K562 (cell line): ENCODE data around the gene INSR. TPM values are rescaled to one million over a fixed set of nuclear protein-coding genes. Genes with fewer than 3 reads are reported as not detected.

Source experiments
- ARNT ChIP-seq, 2 experiments: fragments of 450-650 bp; IDR thresholded peaks; 2 replicates each; pipeline ENCODE4 v1.6.1; 2016; ENCODE audit warnings: mild to moderate bottlenecking in 1 of 2
- ELK1 ChIP-seq: sonication (generic); formaldehyde crosslinking; IDR thresholded peaks from 2 replicates; pipeline ENCODE4 v1.8.1; 2022; ENCODE audit warnings: missing genetic modification reagents
- HDGF ChIP-seq: fragments of 450-650 bp; IDR thresholded peaks from 2 replicates; pipeline ENCODE4 v1.6.1; 2016
- HEY1 ChIP-seq: fragments of 250-450 bp; sonication (Bioruptor Pico); IDR thresholded peaks from 2 replicates; pipeline ENCODE4 v1.5.0; 2020; ENCODE audit warnings: mild to moderate bottlenecking, moderate library complexity, borderline replicate concordance
- JUND ChIP-seq, 2 experiments: IDR thresholded peaks; 2 replicates in 1 of 2; 3 replicates in 1 of 2; pipeline ENCODE4 v1.6.1; 2011; ENCODE audit warnings: borderline replicate concordance in 2 of 2, low read depth in 2 of 2, low read length in 2 of 2, improper control_type of control experiment in 1 of 2, missing biosample characterization in 1 of 2, missing genetic modification characterization in 1 of 2, missing genetic modification reagents in 1 of 2
- MGA ChIP-seq: fragments of 450-650 bp; IDR thresholded peaks from 2 replicates; pipeline ENCODE4 v1.6.1; 2016; ENCODE audit warnings: mild to moderate bottlenecking, moderate library complexity
- MLX ChIP-seq, 2 experiments: fragments of 450-650 bp in 1 of 2; sonication (generic) in 1 of 2; formaldehyde crosslinking; conservative IDR thresholded peaks; 2 replicates each; pipeline versions ENCODE4 v1.4.0 to v1.8.1; 2020 to 2022; ENCODE audit warnings: mild to moderate bottlenecking in 1 of 2, missing genetic modification reagents in 1 of 2
- NUFIP1 ChIP-seq: fragments of 450-650 bp; IDR thresholded peaks from 2 replicates; pipeline ENCODE4 v1.6.1; 2018; ENCODE audit not compliant: partially characterized antibody
- SMC3 ChIP-seq: conservative IDR thresholded peaks from 2 replicates; pipeline ENCODE4 v1.6.1; 2011; ENCODE audit warnings: low read depth, low read length, improper control_type of control experiment; ENCODE audit not compliant: insufficient read depth
- ZEB2 ChIP-seq: fragments of 450-650 bp; IDR thresholded peaks from 2 replicates; pipeline ENCODE4 v1.6.1; 2016
- ZNF57 ChIP-seq: fragments of 450-650 bp; formaldehyde crosslinking; IDR thresholded peaks from 2 replicates; pipeline ENCODE4 v1.4.0; 2020; ENCODE audit warnings: mild to moderate bottlenecking, moderate library complexity
- ZNF780A ChIP-seq: fragments of 250-450 bp; sonication (Bioruptor Pico); IDR thresholded peaks from 2 replicates; pipeline ENCODE4 v1.5.0; 2021; ENCODE audit warnings: mild to moderate bottlenecking
- polyA plus RNA-seq, 8 experiments: library from polyadenylated mRNA; depleted of rRNA in 4 of 8; stranded (reverse) in 5 of 8; unstranded in 3 of 8; fragments of >200 nt; fragmentation: Nextera tagmentation in 2 of 8; fragmentation: Illumina TruSeq in 1 of 8; extraction: Ambion mirVana in 2 of 8; extraction: Trizol in 1 of 8; gene quantifications; 2 replicates each; pipeline versions ENCODE4 v1.2.1 to v1.2.3, GENCODE V29; 2011 to 2014; ENCODE audit warnings: inconsistent platforms in 1 of 8, missing spikeins in 1 of 8
- total RNA-seq, 7 experiments: library from RNA; depleted of rRNA in 6 of 7; stranded (reverse); fragments of >200 nt in 6 of 7; fragmentation: Illumina TruSeq in 2 of 7; extraction: Trizol in 2 of 7; gene quantifications; 2 replicates each; pipeline versions ENCODE4 v1.2.1 to v1.2.3, GENCODE V29; 2011 to 2021; ENCODE audit warnings: low replicate concordance in 1 of 7

INSR gene
- total and polyA plus RNA-seq, 9 of the 15 experiments (the other 6 are each of a cell fraction or from before 2014, with no cell fraction given): 0.04 to 0.88 (median 0.41) TPM

GRCh38 chr19:7109678-7110289 lies 184.4 kb downstream of the INSR start (continued):
- TF ChIP-seq MGA (no peak), MLX (CRISPR knock-in tag; conservative IDR thresholded peaks at IDR 0.05) (no peak), HDGF (no peak), ELK1 (CRISPR knock-in tag) (no peak), SMC3 (no peak), ZNF57 (CRISPR knock-in tag) (no peak), ZEB2 (no peak), ARNT (IDR thresholded peaks at IDR 0.05) (no peak), JUND (IDR thresholded peaks at IDR 0.05; ENCODE audit: borderline replicate concordance, low read depth, low read length) (no peak), JUND (tag; IDR thresholded peaks at IDR 0.05; ENCODE audit: borderline replicate concordance, low read depth, low read length) (no peak), NUFIP1 (no peak), ZNF780A (CRISPR knock-in tag) (no peak), HEY1 (no peak)
